ENCODE measurements around the gene CHRM5. TPM values are rescaled to one million over a fixed set of nuclear protein-coding genes. Genes with fewer than 3 reads are reported as not detected.
A peak's percentile ranks its signal among the peaks of the same experiment; 100 is the strongest.

The CHRM5 gene
- total RNA-seq, 1 donor from 2014 or later, result 0.07 TPM

DNA sequence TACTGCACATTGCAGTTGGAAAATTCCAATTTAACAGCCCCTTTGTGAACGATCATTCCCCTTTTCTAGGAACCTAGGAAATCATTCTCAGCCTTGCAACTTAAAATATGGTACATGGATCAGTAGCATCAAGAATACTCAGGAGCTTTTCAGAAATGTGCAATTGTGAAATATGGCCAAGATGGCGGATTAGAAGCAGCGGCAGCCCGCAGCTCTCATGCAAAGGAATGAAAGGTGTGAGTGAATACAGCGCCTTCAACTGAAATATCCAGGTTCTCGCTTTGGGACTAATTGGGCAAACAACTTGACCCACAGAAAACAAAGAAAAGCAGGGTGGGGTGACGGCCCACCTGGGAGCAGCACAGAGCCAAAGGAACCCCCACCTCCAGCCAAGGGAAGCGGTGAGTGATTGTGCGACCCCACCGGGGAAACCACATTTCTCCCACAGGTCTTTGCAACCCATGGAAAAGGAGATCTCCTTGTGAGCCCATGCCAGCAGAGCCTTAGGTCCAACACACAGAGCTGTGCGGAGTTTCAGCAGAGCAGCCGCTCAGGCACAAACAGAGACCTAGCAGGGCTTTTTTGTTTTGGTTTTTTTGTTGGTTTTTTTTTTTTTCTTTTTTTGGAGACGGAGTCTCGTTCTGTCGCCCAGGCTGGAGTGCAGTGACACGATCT lies 78.3 kb downstream of the CHRM5 start:
- no peak for TF ChIP-seq EZH2 (IDR thresholded peaks at IDR 0.05; ENCODE audit: insufficient read depth, low read length)
- TF ChIP-seq, protein P1, sequence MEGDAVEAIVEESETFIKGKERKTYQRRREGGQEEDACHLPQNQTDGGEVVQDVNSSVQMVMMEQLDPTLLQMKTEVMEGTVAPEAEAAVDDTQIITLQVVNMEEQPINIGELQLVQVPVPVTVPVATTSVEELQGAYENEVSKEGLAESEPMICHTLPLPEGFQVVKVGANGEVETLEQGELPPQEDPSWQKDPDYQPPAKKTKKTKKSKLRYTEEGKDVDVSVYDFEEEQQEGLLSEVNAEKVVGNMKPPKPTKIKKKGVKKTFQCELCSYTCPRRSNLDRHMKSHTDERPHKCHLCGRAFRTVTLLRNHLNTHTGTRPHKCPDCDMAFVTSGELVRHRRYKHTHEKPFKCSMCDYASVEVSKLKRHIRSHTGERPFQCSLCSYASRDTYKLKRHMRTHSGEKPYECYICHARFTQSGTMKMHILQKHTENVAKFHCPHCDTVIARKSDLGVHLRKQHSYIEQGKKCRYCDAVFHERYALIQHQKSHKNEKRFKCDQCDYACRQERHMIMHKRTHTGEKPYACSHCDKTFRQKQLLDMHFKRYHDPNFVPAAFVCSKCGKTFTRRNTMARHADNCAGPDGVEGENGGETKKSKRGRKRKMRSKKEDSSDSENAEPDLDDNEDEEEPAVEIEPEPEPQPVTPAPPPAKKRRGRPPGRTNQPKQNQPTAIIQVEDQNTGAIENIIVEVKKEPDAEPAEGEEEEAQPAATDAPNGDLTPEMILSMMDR (IDR thresholded peaks at IDR 0.05; ENCODE audit: insufficient read depth, low read depth, low read length), result no peak
- Histone ChIP-seq H3K4me2 (ENCODE audit: low read length) (no peak overlapping the region), H3K9ac (ENCODE audit: low read length) (no peak overlapping the region), H3K27ac (ENCODE audit: low read depth, low read length) (no peak overlapping the region), H3K27me3 (ENCODE audit: insufficient read depth, low read length) (no peaks in the 10 kb centered on the region), H3K4me1 (ENCODE audit: insufficient read depth, low read length) (peaks cover 27% of the 10 kb centered on the region), H2AFZ (ENCODE audit: low read depth, low read length) (no peak overlapping the region), H3K9me3 (ENCODE audit: insufficient read depth, low read depth, low read length) (no peaks in the 10 kb centered on the region), H3K36me3 (ENCODE audit: insufficient read depth, low read length) (no peaks in the 10 kb centered on the region), H3K4me3 (ENCODE audit: insufficient read depth, low read depth, low read length) (no peak overlapping the region), H3K79me2 (ENCODE audit: insufficient read depth, low read length) (no peaks in the 10 kb centered on the region), H4K20me1 (ENCODE audit: insufficient read depth, low read length) (no peaks in the 10 kb centered on the region)
- DNase-seq (ENCODE audit: low read depth) (no peak), FAIRE-seq (no peak)
- Mint-ChIP-seq H3K4me3 (ENCODE audit: unreplicated experiment) (no peak overlapping the region), H3K9me3 (ENCODE audit: unreplicated experiment) (peaks cover 20% of the 10 kb centered on the region), H3K27ac (ENCODE audit: unreplicated experiment) (peak overlapping the region; percentile 83), H3K27me3 (ENCODE audit: low read depth, unreplicated experiment) (no peaks in the 10 kb centered on the region), H3K36me3 (ENCODE audit: low read depth, unreplicated experiment) (peaks cover 7% of the 10 kb centered on the region), H3K4me1 (ENCODE audit: low read depth, unreplicated experiment) (peaks cover 49% of the 10 kb centered on the region)

DNA sequence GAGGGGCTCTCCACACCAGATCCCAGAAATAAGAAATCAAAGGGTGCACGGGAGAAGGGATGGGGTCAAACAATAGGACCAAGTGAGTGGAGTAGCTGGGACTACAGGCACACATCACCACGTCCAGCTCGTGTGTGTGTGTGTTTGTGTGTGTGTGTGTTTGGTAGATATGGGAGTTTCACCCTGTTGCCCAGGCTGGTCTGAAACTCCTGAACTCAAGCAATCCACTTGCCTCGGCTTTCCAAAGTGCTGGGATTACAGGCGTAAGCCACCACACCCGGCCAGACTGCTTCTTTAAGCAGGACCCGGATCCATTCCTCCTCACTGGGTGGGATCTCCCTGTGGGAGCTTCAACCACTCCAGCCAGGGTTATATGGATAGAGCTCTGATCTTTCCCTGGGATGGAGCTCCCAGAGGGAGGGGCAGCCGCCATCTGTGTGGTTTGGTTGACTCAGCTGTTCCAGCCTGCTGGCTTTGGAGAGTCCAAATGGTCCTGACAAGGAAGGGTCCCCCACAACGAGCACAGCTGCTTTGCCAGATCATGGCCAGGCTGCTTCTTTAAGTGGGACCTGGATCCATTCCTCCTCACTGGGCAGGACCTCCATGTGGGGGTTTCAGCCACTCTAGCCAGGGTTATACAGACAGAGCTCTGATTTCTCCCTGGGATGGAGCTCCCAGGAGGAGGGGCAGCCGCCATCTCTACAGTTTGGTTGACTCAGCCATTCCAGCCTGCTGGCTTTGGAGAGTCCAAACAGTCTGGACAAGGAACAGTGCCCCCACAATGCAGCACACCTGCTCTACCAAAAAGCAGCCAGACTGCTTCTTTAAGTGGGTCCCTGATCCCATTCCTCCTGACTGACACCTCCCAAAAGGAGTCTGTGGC lies 79.8 kb downstream of the CHRM5 start:
- Histone ChIP-seq H3K27ac (ENCODE audit: low read depth, low read length) (peak overlapping the region; percentile 98), H3K36me3 (ENCODE audit: insufficient read depth, low read length) (no peaks in the 10 kb centered on the region), H3K9me3 (ENCODE audit: insufficient read depth, low read depth, low read length) (no peaks in the 10 kb centered on the region), H3K4me2 (ENCODE audit: low read length) (peak overlapping the region; percentile 81), H3K4me1 (ENCODE audit: insufficient read depth, low read length) (peaks cover 27% of the 10 kb centered on the region), H4K20me1 (ENCODE audit: insufficient read depth, low read length) (no peaks in the 10 kb centered on the region), H3K4me3 (ENCODE audit: insufficient read depth, low read depth, low read length) (peak overlapping the region; percentile 22), H3K27me3 (ENCODE audit: insufficient read depth, low read length) (no peaks in the 10 kb centered on the region), H2AFZ (ENCODE audit: low read depth, low read length) (peak overlapping the region; percentile 43), H3K9ac (ENCODE audit: low read length) (peak overlapping the region; percentile 83), H3K79me2 (ENCODE audit: insufficient read depth, low read length) (no peaks in the 10 kb centered on the region)
- H3K36me3 Mint-ChIP-seq (ENCODE audit: low read depth, unreplicated experiment), result peaks cover 10% of the 10 kb centered on the region
- peaks cover 30% of the 10 kb centered on the region for H3K9me3 Mint-ChIP-seq (ENCODE audit: unreplicated experiment)
- H3K27ac Mint-ChIP-seq (ENCODE audit: unreplicated experiment), result peak overlapping the region; percentile 83
- no peak for FAIRE-seq
- TF ChIP-seq, protein P1 (IDR thresholded peaks at IDR 0.05; ENCODE audit: insufficient read depth, low read depth, low read length), result no peak
- TF ChIP-seq EZH2 (IDR thresholded peaks at IDR 0.05; ENCODE audit: insufficient read depth, low read length), result no peak
- no peaks in the 10 kb centered on the region for H3K27me3 Mint-ChIP-seq (ENCODE audit: low read depth, unreplicated experiment)
- H3K4me1 Mint-ChIP-seq (ENCODE audit: low read depth, unreplicated experiment), result peaks cover 48% of the 10 kb centered on the region
- DNase-seq (ENCODE audit: low read depth), result peak; percentile 85
- H3K4me3 Mint-ChIP-seq (ENCODE audit: unreplicated experiment), result peak overlapping the region; percentile 42
